Amniotic stem cell (primary cell): ENCODE measurements around the gene HNRNPU.
A peak's percentile ranks its signal among the peaks of the same experiment; 100 is the strongest.

Source experiments
- DNase-seq: peaks from one replicate; lab custom pipeline; 2025; lab: John Stamatoyannopoulos, UW

The HNRNPU gene

GRCh38 chr1:244864253-244865027 lies at the start of gene HNRNPU:
Gene HNRNPU (minus strand): TSS chr1:244864543. CDS start chr1:244864307, 236 bp downstream.
- peak; percentile 96 for DNase-seq

- no peak for DNase-seq
Measured at GRCh38 chr1:244913806-244914205, 49.5 kb upstream of the HNRNPU start.

GRCh38 chr1:244904119-244904518 lies 39.8 kb upstream of the HNRNPU start:
- DNase-seq = no peak

- no peak for DNase-seq
Measured at GRCh38 chr1:244901400-244902015, 37.2 kb upstream of the HNRNPU start.

- DNase-seq = no peak
Measured at GRCh38 chr1:244897476-244898254, 33.3 kb upstream of the HNRNPU start.

- peak; percentile 62 for DNase-seq
Measured at GRCh38 chr1:244896550-244896949, 32.2 kb upstream of the HNRNPU start.

- DNase-seq = no peak
Measured at GRCh38 chr1:244893836-244894235, 29.5 kb upstream of the HNRNPU start.

- DNase-seq = no peak
Measured at GRCh38 chr1:244887281-244887680, 22.9 kb upstream of the HNRNPU start.

- no peak for DNase-seq
Measured at GRCh38 chr1:244881552-244882280, 17.4 kb upstream of the HNRNPU start.

GRCh38 chr1:244878681-244879080 lies 14.3 kb upstream of the HNRNPU start:
- DNase-seq = no peak

GRCh38 chr1:244876228-244876910 lies 12.0 kb upstream of the HNRNPU start:
- DNase-seq = no peak

- no peak for DNase-seq
Measured at GRCh38 chr1:244874974-244875579, 10.7 kb upstream of the HNRNPU start.

GRCh38 chr1:244869950-244870349 lies 5.6 kb upstream of the HNRNPU start:
- no peak for DNase-seq

GRCh38 chr1:244869364-244869827 lies 5.1 kb upstream of the HNRNPU start:
- no peak for DNase-seq

GRCh38 chr1:244868484-244869363 lies 4.4 kb upstream of the HNRNPU start:
- DNase-seq = no peak

GRCh38 chr1:244866355-244866754 lies 2.0 kb upstream of the HNRNPU start:
- DNase-seq = no peak

GRCh38 chr1:244865820-244866219 lies 1.5 kb upstream of the HNRNPU start:
- DNase-seq = no peak

- DNase-seq = no peak
Measured at GRCh38 chr1:244865028-244865371, 657 bp upstream of the HNRNPU start.

GRCh38 chr1:244863491-244864252 lies 671 bp downstream of the HNRNPU start:
- DNase-seq = no peak
